ENCODE results near the gene SPATA46. TPM values are rescaled to one million over a fixed set of nuclear protein-coding genes. Genes with fewer than 3 reads are reported as not detected.

SPATA46 gene
- total and polyA plus RNA-seq, 4 donors: not detected

DNA sequence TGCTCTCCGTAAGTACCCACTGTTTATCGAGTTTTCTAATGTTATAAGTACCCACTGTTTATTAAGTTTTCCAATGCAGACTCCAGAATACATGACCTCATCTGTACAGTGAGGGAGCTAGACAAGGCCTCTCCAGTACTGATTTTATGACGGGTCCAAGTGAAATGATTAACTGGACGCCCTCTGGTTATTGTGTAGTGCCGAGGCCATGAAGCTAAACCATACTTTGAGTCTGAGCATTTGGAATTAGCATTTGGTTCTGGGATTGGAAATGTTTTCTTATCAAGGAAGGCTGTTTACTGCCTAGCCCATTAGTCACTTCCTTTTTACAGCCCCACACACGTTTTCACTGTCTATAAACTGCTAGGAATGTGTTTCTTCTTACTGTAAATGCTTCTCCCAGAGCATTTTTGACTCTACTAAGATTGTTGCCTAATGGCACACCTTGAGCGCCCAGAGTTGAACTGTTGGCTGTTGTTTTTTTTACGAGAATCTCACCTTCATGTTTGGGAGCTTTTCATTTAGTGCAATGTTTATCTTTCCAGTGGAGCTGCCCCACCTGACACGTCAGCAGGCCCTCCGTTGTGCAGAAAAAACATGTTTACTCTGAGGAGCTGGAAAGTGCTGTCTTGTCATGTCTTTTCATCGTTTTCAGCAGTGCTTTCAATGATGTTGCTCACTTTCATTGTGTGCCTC is 26.9 kb downstream of the SPATA46 start:
- 61 to 70% methylated on average over 11 of the region's 11 CpGs for WGBS, 2 donors
- no peak for DNase-seq
- Histone ChIP-seq H3K27ac (ENCODE audit: low read depth in 1 of 2, low read length in 1 of 2) (no peak overlapping the region), H3K4me1 (ENCODE audit: control insufficient read depth in 5 of 5, insufficient read depth in 5 of 5, low read length in 5 of 5) (peaks cover 0 to 11% (median 7%) of the 10 kb centered on the region in 5 donors), H3K4me3 (no peak overlapping the region), H3K27me3 (ENCODE audit: control insufficient read depth in 3 of 3, insufficient read depth in 3 of 3, low read length in 2 of 3) (no peaks in the 10 kb centered on the region), H3K36me3 (ENCODE audit: control insufficient read depth in 4 of 4, insufficient read depth in 4 of 4, low read length in 4 of 4) (no peaks in the 10 kb centered on the region), H3K9me3 (ENCODE audit: control insufficient read depth in 4 of 4, insufficient read depth in 3 of 4, low read length in 3 of 4) (no peaks in the 10 kb centered on the region), H3K9ac (ENCODE audit: insufficient read depth in 1 of 2, low read length in 2 of 2) (no peak overlapping the region)
- no peak for ATAC-seq (ENCODE audit: insufficient read depth, low FRiP score)
- TF ChIP-seq CTCF (IDR thresholded peaks at IDR 0.05; ENCODE audit: control extremely low read depth, extremely low read depth): no peak

DNA sequence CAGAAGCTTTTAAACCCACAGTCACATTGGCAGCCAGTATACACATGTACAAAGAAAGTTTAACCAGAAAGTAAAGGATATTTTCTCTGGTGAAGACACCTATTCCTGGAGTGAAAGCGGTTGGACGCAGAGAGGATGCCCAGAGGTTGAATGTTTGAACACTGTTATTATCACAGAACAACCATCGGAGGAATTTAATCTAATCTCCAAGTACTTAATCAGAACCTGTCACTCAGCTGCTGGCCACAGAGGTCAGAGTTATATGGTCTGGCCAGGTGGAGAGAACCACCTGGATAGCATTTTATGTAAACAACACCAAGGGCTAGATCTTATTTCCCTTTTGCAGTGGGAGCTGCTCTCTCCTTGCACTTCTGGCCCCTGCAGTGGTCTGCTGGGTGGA is 29.4 kb downstream of the SPATA46 start:
- ATAC-seq (ENCODE audit: insufficient read depth, low FRiP score) (no peak), DNase-seq (no peak)
- Histone ChIP-seq H3K27me3 (ENCODE audit: control insufficient read depth in 3 of 3, insufficient read depth in 3 of 3, low read length in 2 of 3) (no peaks in the 10 kb centered on the region), H3K4me3 (peak overlapping the region; percentile 10), H3K4me1 (ENCODE audit: control insufficient read depth in 5 of 5, insufficient read depth in 5 of 5, low read length in 5 of 5) (peaks cover 0 to 3% (median 0%) of the 10 kb centered on the region in 5 donors), H3K27ac (ENCODE audit: low read depth in 1 of 2, low read length in 1 of 2) (no peak overlapping the region), H3K9ac (ENCODE audit: insufficient read depth in 1 of 2, low read length in 2 of 2) (no peak overlapping the region), H3K36me3 (ENCODE audit: control insufficient read depth in 4 of 4, insufficient read depth in 4 of 4, low read length in 4 of 4) (no peaks in the 10 kb centered on the region), H3K9me3 (ENCODE audit: control insufficient read depth in 4 of 4, insufficient read depth in 3 of 4, low read length in 3 of 4) (no peaks in the 10 kb centered on the region)
- no peak for TF ChIP-seq CTCF (IDR thresholded peaks at IDR 0.05; ENCODE audit: control extremely low read depth, extremely low read depth)
- WGBS, 2 donors: 59 to 63% methylated on average over 3 of the region's 3 CpGs

DNA sequence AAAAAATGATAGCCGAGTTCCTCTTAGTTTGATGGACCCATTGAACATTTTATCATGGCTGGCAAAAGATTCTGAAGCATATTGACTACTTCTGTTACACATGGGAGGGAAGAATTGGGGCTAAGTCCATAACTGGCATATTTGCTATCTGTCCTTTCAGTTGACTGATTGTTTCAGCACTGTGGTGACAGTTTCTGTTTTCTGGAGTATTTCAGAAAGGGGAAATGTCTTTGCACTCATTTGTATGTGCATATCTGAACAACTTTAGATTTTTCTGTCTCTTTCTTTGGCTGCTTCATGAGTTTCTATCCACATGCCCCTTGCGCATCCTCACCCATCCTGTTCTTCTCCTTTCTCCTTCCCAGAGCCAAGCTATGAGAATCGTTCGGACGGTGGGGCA is 33.2 kb downstream of the SPATA46 start:
- Histone ChIP-seq H3K9ac (ENCODE audit: insufficient read depth in 1 of 2, low read length in 2 of 2) (no peak overlapping the region), H3K9me3 (ENCODE audit: control insufficient read depth in 4 of 4, insufficient read depth in 3 of 4, low read length in 3 of 4) (no peaks in the 10 kb centered on the region), H3K4me1 (ENCODE audit: control insufficient read depth in 5 of 5, insufficient read depth in 5 of 5, low read length in 5 of 5) (no peaks in the 10 kb centered on the region), H3K27ac (ENCODE audit: low read depth in 1 of 2, low read length in 1 of 2) (no peak overlapping the region), H3K27me3 (ENCODE audit: control insufficient read depth in 3 of 3, insufficient read depth in 3 of 3, low read length in 2 of 3) (no peaks in the 10 kb centered on the region), H3K36me3 (ENCODE audit: control insufficient read depth in 4 of 4, insufficient read depth in 4 of 4, low read length in 4 of 4) (no peaks in the 10 kb centered on the region), H3K4me3 (no peak overlapping the region)
- DNase-seq (no peak), ATAC-seq (ENCODE audit: insufficient read depth, low FRiP score) (no peak)
- 73 to 87% methylated on average over 5 of the region's 5 CpGs for WGBS, 2 donors
- no peak for TF ChIP-seq CTCF (IDR thresholded peaks at IDR 0.05; ENCODE audit: control extremely low read depth, extremely low read depth)

Data from lung (tissue), 12 donors.